ENCODE data around the gene SH3BGRL.

Gene SH3BGRL

GRCh38 chrX:81231476-81231875 lies 29.6 kb downstream of the SH3BGRL start:
- no peaks in the 10 kb centered on the region for H3K9me3 ChIP-seq (ENCODE audit: control extremely low read depth in 1 of 5, control insufficient read depth in 4 of 5, insufficient read depth in 2 of 5, low read depth in 1 of 5, low read length in 4 of 5)
- no peaks in the 10 kb centered on the region for H3K27me3 ChIP-seq (replicated peaks in 2 of 5; ENCODE audit: control insufficient read depth in 4 of 5, insufficient read depth in 5 of 5, low read length in 4 of 5)
- ChIA-PET CTCF (no interaction called here), POLR2A (no interaction called here)
- no peaks in the 10 kb centered on the region for H3K4me1 ChIP-seq (ENCODE audit: control extremely low read depth in 1 of 4, control insufficient read depth in 4 of 4, insufficient read depth in 4 of 4, low read length in 3 of 4)
- no CpG with 5 or more reads among the region's 1 CpG for WGBS (ENCODE audit: insufficient coverage)
- H3K27ac ChIP-seq (ENCODE audit: insufficient read depth in 1 of 2, low read depth in 1 of 2, low read length in 2 of 2, poor library complexity in 1 of 2, severe bottlenecking in 2 of 2) = no peak overlapping the region
- peak in 1 of 3 donors; percentile 6 for DNase-seq
- H3K36me3 ChIP-seq (ENCODE audit: control insufficient read depth in 4 of 4, insufficient read depth in 4 of 4, low read length in 3 of 4) = peaks cover 0 to 5% (median 3%) of the 10 kb centered on the region in 4 experiments
- no peak overlapping the region for H3K4me3 ChIP-seq (ENCODE audit: control insufficient read depth in 1 of 7, extremely low read depth in 1 of 7, insufficient read depth in 4 of 7, low read depth in 2 of 7, low read length in 6 of 7)

GRCh38 chrX:81232218-81232617 lies 30.3 kb downstream of the SH3BGRL start:
- H3K9me3 ChIP-seq (ENCODE audit: control extremely low read depth in 1 of 5, control insufficient read depth in 4 of 5, insufficient read depth in 2 of 5, low read depth in 1 of 5, low read length in 4 of 5) = no peaks in the 10 kb centered on the region
- no peak overlapping the region for H3K4me3 ChIP-seq (ENCODE audit: control insufficient read depth in 1 of 7, extremely low read depth in 1 of 7, insufficient read depth in 4 of 7, low read depth in 2 of 7, low read length in 6 of 7)
- H3K36me3 ChIP-seq (ENCODE audit: control insufficient read depth in 4 of 4, insufficient read depth in 4 of 4, low read length in 3 of 4) = peaks cover 0 to 9% (median 6%) of the 10 kb centered on the region in 4 experiments
- no peaks in the 10 kb centered on the region for H3K27me3 ChIP-seq (replicated peaks in 2 of 5; ENCODE audit: control insufficient read depth in 4 of 5, insufficient read depth in 5 of 5, low read length in 4 of 5)
- CTCF ChIA-PET = no interaction called here
- POLR2A ChIA-PET = no interaction called here
- WGBS (ENCODE audit: insufficient coverage) = 78% methylated on average over 1 of the region's 1 CpG
- DNase-seq = no peak
- no peaks in the 10 kb centered on the region for H3K4me1 ChIP-seq (ENCODE audit: control extremely low read depth in 1 of 4, control insufficient read depth in 4 of 4, insufficient read depth in 4 of 4, low read length in 3 of 4)
- H3K27ac ChIP-seq (ENCODE audit: insufficient read depth in 1 of 2, low read depth in 1 of 2, low read length in 2 of 2, poor library complexity in 1 of 2, severe bottlenecking in 2 of 2) = no peak overlapping the region

GRCh38 chrX:81237516-81237915 lies 35.6 kb downstream of the SH3BGRL start:
- Histone ChIP-seq H3K27me3 (replicated peaks in 2 of 5; ENCODE audit: control insufficient read depth in 4 of 5, insufficient read depth in 5 of 5, low read length in 4 of 5) (no peaks in the 10 kb centered on the region), H3K27ac (ENCODE audit: insufficient read depth in 1 of 2, low read depth in 1 of 2, low read length in 2 of 2, poor library complexity in 1 of 2, severe bottlenecking in 2 of 2) (no peak overlapping the region), H3K36me3 (ENCODE audit: control insufficient read depth in 4 of 4, insufficient read depth in 4 of 4, low read length in 3 of 4) (peaks cover 8 to 40% (median 15%) of the 10 kb centered on the region in 4 experiments), H3K4me1 (ENCODE audit: control extremely low read depth in 1 of 4, control insufficient read depth in 4 of 4, insufficient read depth in 4 of 4, low read length in 3 of 4) (no peaks in the 10 kb centered on the region), H3K9me3 (ENCODE audit: control extremely low read depth in 1 of 5, control insufficient read depth in 4 of 5, insufficient read depth in 2 of 5, low read depth in 1 of 5, low read length in 4 of 5) (peaks cover 0 to 16% (median 13%) of the 10 kb centered on the region in 5 experiments), H3K4me3 (ENCODE audit: control insufficient read depth in 1 of 7, extremely low read depth in 1 of 7, insufficient read depth in 4 of 7, low read depth in 2 of 7, low read length in 6 of 7) (no peak overlapping the region)
- no peak for DNase-seq
- CTCF ChIA-PET = no interaction called here
- POLR2A ChIA-PET = interaction anchor here (0.7 kb wide), 1 partner anchor 73 kb away, joined by 3 read pairs; no protein-coding TSS in a partner anchor
- WGBS (ENCODE audit: insufficient coverage) = no CpG with 5 or more reads among the region's 1 CpG

- peaks cover 8 to 40% (median 15%) of the 10 kb centered on the region in 4 experiments for H3K36me3 ChIP-seq (ENCODE audit: control insufficient read depth in 4 of 4, insufficient read depth in 4 of 4, low read length in 3 of 4)
- H3K27me3 ChIP-seq (replicated peaks in 2 of 5; ENCODE audit: control insufficient read depth in 4 of 5, insufficient read depth in 5 of 5, low read length in 4 of 5) = no peaks in the 10 kb centered on the region
- 86% methylated on average over 4 of the region's 4 CpGs for WGBS (ENCODE audit: insufficient coverage)
- DNase-seq = no peak
- POLR2A ChIA-PET = interaction anchor here (0.7 kb wide), 1 partner anchor 72 kb away, joined by 3 read pairs; no protein-coding TSS in a partner anchor
- peaks cover 0 to 16% (median 13%) of the 10 kb centered on the region in 5 experiments for H3K9me3 ChIP-seq (ENCODE audit: control extremely low read depth in 1 of 5, control insufficient read depth in 4 of 5, insufficient read depth in 2 of 5, low read depth in 1 of 5, low read length in 4 of 5)
- no peak overlapping the region for H3K4me3 ChIP-seq (ENCODE audit: control insufficient read depth in 1 of 7, extremely low read depth in 1 of 7, insufficient read depth in 4 of 7, low read depth in 2 of 7, low read length in 6 of 7)
- H3K27ac ChIP-seq (ENCODE audit: insufficient read depth in 1 of 2, low read depth in 1 of 2, low read length in 2 of 2, poor library complexity in 1 of 2, severe bottlenecking in 2 of 2) = no peak overlapping the region
- CTCF ChIA-PET = no interaction called here
- H3K4me1 ChIP-seq (ENCODE audit: control extremely low read depth in 1 of 4, control insufficient read depth in 4 of 4, insufficient read depth in 4 of 4, low read length in 3 of 4) = no peaks in the 10 kb centered on the region
Measured at GRCh38 chrX:81238166-81238565, 36.3 kb downstream of the SH3BGRL start.

GRCh38 chrX:81240701-81241331 lies 38.9 kb downstream of the SH3BGRL start:
- ChIA-PET POLR2A (no interaction called here), CTCF (no interaction called here)
- Histone ChIP-seq H3K36me3 (ENCODE audit: control insufficient read depth in 4 of 4, insufficient read depth in 4 of 4, low read length in 3 of 4) (peaks cover 5 to 40% (median 14%) of the 10 kb centered on the region in 4 experiments), H3K9me3 (ENCODE audit: control extremely low read depth in 1 of 5, control insufficient read depth in 4 of 5, insufficient read depth in 2 of 5, low read depth in 1 of 5, low read length in 4 of 5) (peaks cover 0 to 16% (median 13%) of the 10 kb centered on the region in 5 experiments), H3K27me3 (replicated peaks in 2 of 5; ENCODE audit: control insufficient read depth in 4 of 5, insufficient read depth in 5 of 5, low read length in 4 of 5) (no peaks in the 10 kb centered on the region), H3K4me3 (ENCODE audit: control insufficient read depth in 1 of 7, extremely low read depth in 1 of 7, insufficient read depth in 4 of 7, low read depth in 2 of 7, low read length in 6 of 7) (no peak overlapping the region), H3K4me1 (ENCODE audit: control extremely low read depth in 1 of 4, control insufficient read depth in 4 of 4, insufficient read depth in 4 of 4, low read length in 3 of 4) (no peaks in the 10 kb centered on the region), H3K27ac (ENCODE audit: insufficient read depth in 1 of 2, low read depth in 1 of 2, low read length in 2 of 2, poor library complexity in 1 of 2, severe bottlenecking in 2 of 2) (no peak overlapping the region)
- WGBS (ENCODE audit: insufficient coverage) = 77% methylated on average over 4 of the region's 4 CpGs
- DNase-seq = no peak

- Histone ChIP-seq H3K4me3 (ENCODE audit: control insufficient read depth in 1 of 7, extremely low read depth in 1 of 7, insufficient read depth in 4 of 7, low read depth in 2 of 7, low read length in 6 of 7) (no peak overlapping the region), H3K36me3 (ENCODE audit: control insufficient read depth in 4 of 4, insufficient read depth in 4 of 4, low read length in 3 of 4) (peaks cover 5 to 35% (median 13%) of the 10 kb centered on the region in 4 experiments), H3K27ac (ENCODE audit: insufficient read depth in 1 of 2, low read depth in 1 of 2, low read length in 2 of 2, poor library complexity in 1 of 2, severe bottlenecking in 2 of 2) (no peak overlapping the region), H3K4me1 (ENCODE audit: control extremely low read depth in 1 of 4, control insufficient read depth in 4 of 4, insufficient read depth in 4 of 4, low read length in 3 of 4) (no peaks in the 10 kb centered on the region), H3K9me3 (ENCODE audit: control extremely low read depth in 1 of 5, control insufficient read depth in 4 of 5, insufficient read depth in 2 of 5, low read depth in 1 of 5, low read length in 4 of 5) (peaks cover 0 to 16% (median 13%) of the 10 kb centered on the region in 5 experiments), H3K27me3 (replicated peaks in 2 of 5; ENCODE audit: control insufficient read depth in 4 of 5, insufficient read depth in 5 of 5, low read length in 4 of 5) (no peaks in the 10 kb centered on the region)
- POLR2A ChIA-PET = no interaction called here
- CTCF ChIA-PET = no interaction called here
- WGBS (ENCODE audit: insufficient coverage) = 88% methylated on average over 3 of the region's 7 CpGs
- DNase-seq = no peak
Measured at GRCh38 chrX:81241753-81242152, 39.9 kb downstream of the SH3BGRL start.

- no peak overlapping the region for H3K27ac ChIP-seq (ENCODE audit: insufficient read depth in 1 of 2, low read depth in 1 of 2, low read length in 2 of 2, poor library complexity in 1 of 2, severe bottlenecking in 2 of 2)
- peaks cover 0 to 6% (median 1%) of the 10 kb centered on the region in 4 experiments for H3K4me1 ChIP-seq (ENCODE audit: control extremely low read depth in 1 of 4, control insufficient read depth in 4 of 4, insufficient read depth in 4 of 4, low read length in 3 of 4)
- WGBS (ENCODE audit: insufficient coverage) = no CpG with 5 or more reads among the region's 2 CpGs
- no peak for DNase-seq
- POLR2A ChIA-PET = no interaction called here
- no peaks in the 10 kb centered on the region for H3K36me3 ChIP-seq (ENCODE audit: control insufficient read depth in 4 of 4, insufficient read depth in 4 of 4, low read length in 3 of 4)
- CTCF ChIA-PET = no interaction called here
- H3K9me3 ChIP-seq (ENCODE audit: control extremely low read depth in 1 of 5, control insufficient read depth in 4 of 5, insufficient read depth in 2 of 5, low read depth in 1 of 5, low read length in 4 of 5) = no peaks in the 10 kb centered on the region
- H3K4me3 ChIP-seq (ENCODE audit: control insufficient read depth in 1 of 7, extremely low read depth in 1 of 7, insufficient read depth in 4 of 7, low read depth in 2 of 7, low read length in 6 of 7) = no peak overlapping the region
- no peaks in the 10 kb centered on the region for H3K27me3 ChIP-seq (replicated peaks in 2 of 5; ENCODE audit: control insufficient read depth in 4 of 5, insufficient read depth in 5 of 5, low read length in 4 of 5)
Measured at GRCh38 chrX:81255876-81256275, 54.0 kb downstream of the SH3BGRL start.

All from common myeloid progenitor, CD34-positive (primary cell).